Trophoblast cell (in vitro differentiated cells and primary cell): ENCODE data around the gene TBCCD1.
"Not testable (repeated sequence)": the region's sequence is repeated elsewhere in the genome, so short reads cannot be mapped to it uniquely, and the experiment has no call there.

Source experiments
- DNase-seq, 2 donors: peaks; one replicate each; pipeline ENCODE4 v3.0.0-alpha.2; 2016
- H2AFZ ChIP-seq: 2 replicates; pipeline ENCODE4 v1.6.1; 2013; ENCODE audit warnings: low read length, moderate library complexity, mild to moderate bottlenecking; ENCODE audit not compliant: insufficient read depth, poor library complexity
- H2AK5ac ChIP-seq: 2 replicates; pipeline ENCODE4 v1.6.1; 2013; ENCODE audit warnings: mild to moderate bottlenecking, low read length
- H2BK120ac ChIP-seq: 2 replicates; pipeline ENCODE4 v1.6.1; 2013; ENCODE audit warnings: low read length, mild to moderate bottlenecking, moderate library complexity; ENCODE audit not compliant: insufficient read depth, poor library complexity
- H2BK12ac ChIP-seq: 2 replicates; pipeline ENCODE4 v1.6.1; 2013; ENCODE audit warnings: mild to moderate bottlenecking, low read length, moderate library complexity
- H2BK5ac ChIP-seq: 2 replicates; pipeline ENCODE4 v1.6.1; 2013; ENCODE audit warnings: low read length, low read depth, moderate library complexity, mild to moderate bottlenecking; ENCODE audit not compliant: poor library complexity
- H3K14ac ChIP-seq: 2 replicates; pipeline ENCODE4 v1.6.1; 2013; ENCODE audit warnings: mild to moderate bottlenecking, low read length
- H3K18ac ChIP-seq: 2 replicates; pipeline ENCODE4 v1.6.1; 2013; ENCODE audit warnings: mild to moderate bottlenecking, low read length
- H3K23ac ChIP-seq: 2 replicates; pipeline ENCODE4 v1.6.1; 2013; ENCODE audit warnings: low read length
- H3K27ac ChIP-seq: 2 replicates; pipeline ENCODE4 v1.5.1; 2013; ENCODE audit warnings: low read depth, mild to moderate bottlenecking, inconsistent platforms, low read length, moderate library complexity
- H3K27me3 ChIP-seq: 2 replicates; pipeline ENCODE4 v1.6.1; 2013; ENCODE audit warnings: inconsistent platforms, mild to moderate bottlenecking, low read length, moderate library complexity; ENCODE audit not compliant: insufficient read depth
- H3K36me3 ChIP-seq, 2 experiments: 1 replicate in 1 of 2; 2 replicates in 1 of 2; pipeline ENCODE4 v1.6.1; 2013; ENCODE audit warnings: low read length in 2 of 2, mild to moderate bottlenecking in 2 of 2, moderate library complexity in 1 of 2; ENCODE audit not compliant: insufficient read depth in 2 of 2, control insufficient read depth in 1 of 2
- H3K4ac ChIP-seq: 2 replicates; pipeline ENCODE4 v1.6.1; 2013; ENCODE audit warnings: low read depth, mild to moderate bottlenecking, low read length, moderate library complexity
- H3K4me1 ChIP-seq, 2 experiments: 1 replicate in 1 of 2; 2 replicates in 1 of 2; pipeline ENCODE4 v1.6.1; 2013; ENCODE audit warnings: low read length in 2 of 2, mild to moderate bottlenecking in 2 of 2, moderate library complexity in 1 of 2; ENCODE audit not compliant: insufficient read depth in 2 of 2, control insufficient read depth in 1 of 2
- H3K4me2 ChIP-seq: 2 replicates; pipeline ENCODE4 v1.6.1; 2013; ENCODE audit warnings: inconsistent platforms, mild to moderate bottlenecking, low read length, moderate library complexity
- H3K4me3 ChIP-seq: 2 replicates; pipeline ENCODE4 v1.5.1; 2013; ENCODE audit warnings: mild to moderate bottlenecking, low read depth, low read length, inconsistent platforms
- H3K79me1 ChIP-seq: one replicate; pipeline ENCODE4 v1.6.1; 2013; ENCODE audit warnings: low read length
- H3K79me2 ChIP-seq: 2 replicates; pipeline ENCODE4 v1.6.1; 2013; ENCODE audit warnings: low read length, mild to moderate bottlenecking; ENCODE audit not compliant: control insufficient read depth, insufficient read depth, poor library complexity
- H3K9ac ChIP-seq: 2 replicates; pipeline ENCODE4 v1.6.1; 2013; ENCODE audit warnings: mild to moderate bottlenecking, low read length
- H3K9me3 ChIP-seq: 2 replicates; pipeline ENCODE4 v1.6.1; 2013; ENCODE audit warnings: low read depth, mild to moderate bottlenecking, control low read depth, inconsistent platforms, low read length; ENCODE audit not compliant: insufficient read depth
- H4K12ac ChIP-seq: 2 replicates; pipeline ENCODE4 v1.6.1; 2013; ENCODE audit warnings: low read depth, mild to moderate bottlenecking, low read length, moderate library complexity
- H4K8ac ChIP-seq: 2 replicates; pipeline ENCODE4 v1.6.1; 2013; ENCODE audit warnings: low read depth, mild to moderate bottlenecking, low read length, moderate library complexity
- H4K91ac ChIP-seq: one replicate; pipeline ENCODE4 v1.6.1; 2013; ENCODE audit warnings: low read depth, mild to moderate bottlenecking, low read length, moderate library complexity
- WGBS: extraction: QIAGEN DNeasy Blood & Tissue Kit; methylation state at CpG from one replicate; pipeline ENCODE4 v1.1.7; 2013; ENCODE audit warnings: missing lambda C conversion rate; ENCODE audit not compliant: insufficient read length, insufficient coverage; ENCODE audit errors: extremely low coverage; 5-methylcytosine and 5-hydroxymethylcytosine counted together

The TBCCD1 gene

GRCh38 chr3:186588632-186589031 lies 21.5 kb upstream of the TBCCD1 start:
- H3K23ac ChIP-seq = no peak overlapping the region
- no peaks in the 10 kb centered on the region for H3K79me1 ChIP-seq
- no CpG with 5 or more reads among the region's 2 CpGs for WGBS
- no peak overlapping the region for H2AK5ac ChIP-seq
- H4K12ac ChIP-seq = no peak overlapping the region
- H3K9me3 ChIP-seq = no peaks in the 10 kb centered on the region
- no peak overlapping the region for H2BK120ac ChIP-seq
- no peak overlapping the region for H2BK12ac ChIP-seq
- H3K4me2 ChIP-seq = no peak overlapping the region
- no peak overlapping the region for H2BK5ac ChIP-seq
- H3K4ac ChIP-seq = no peak overlapping the region
- no peak overlapping the region for H4K91ac ChIP-seq
- H3K4me3 ChIP-seq = no peak overlapping the region
- H3K79me2 ChIP-seq = no peaks in the 10 kb centered on the region
- no peak overlapping the region for H3K9ac ChIP-seq
- H4K8ac ChIP-seq = no peak overlapping the region
- DNase-seq = peak; percentile 71 to 90
- no peak overlapping the region for H3K27ac ChIP-seq
- H2AFZ ChIP-seq = no peak overlapping the region
- H3K18ac ChIP-seq = no peak overlapping the region
- no peaks in the 10 kb centered on the region for H3K27me3 ChIP-seq
- no peak overlapping the region for H3K14ac ChIP-seq
- peaks cover 0 to 2% of the 10 kb centered on the region in 2 experiments for H3K4me1 ChIP-seq
- peaks cover 0 to 12% of the 10 kb centered on the region in 2 experiments for H3K36me3 ChIP-seq

- H4K12ac ChIP-seq = no peak overlapping the region
- no peak overlapping the region for H3K18ac ChIP-seq
These were observed 20.0 kb upstream of the TBCCD1 start for GRCh38 chr3:186587183-186587582.

GRCh38 chr3:186586245-186586644 lies 19.1 kb upstream of the TBCCD1 start:
- peak; percentile 51 to 76 for DNase-seq

More at GRCh38 chr3:186587183-186587582, 20.0 kb upstream of the TBCCD1 start:
- Histone ChIP-seq H2AFZ (no peak overlapping the region), H2BK5ac (no peak overlapping the region), H3K14ac (no peak overlapping the region), H3K79me2 (no peaks in the 10 kb centered on the region), H3K4me2 (no peak overlapping the region), H3K9me3 (no peaks in the 10 kb centered on the region), H3K23ac (no peak overlapping the region), H3K27ac (no peak overlapping the region), H3K27me3 (no peaks in the 10 kb centered on the region), H3K79me1 (no peaks in the 10 kb centered on the region), H2BK120ac (no peak overlapping the region), H3K4ac (no peak overlapping the region), H3K4me3 (no peak overlapping the region), H3K9ac (no peak overlapping the region), H3K4me1 (peaks cover 0 to 2% of the 10 kb centered on the region in 2 experiments), H2AK5ac (no peak overlapping the region), H2BK12ac (no peak overlapping the region), H4K8ac (no peak overlapping the region), H4K91ac (no peak overlapping the region), H3K36me3 (peaks cover 0 to 21% of the 10 kb centered on the region in 2 experiments)
- no peak for DNase-seq

GRCh38 chr3:186583831-186584230 lies 16.7 kb upstream of the TBCCD1 start:
- H3K9me3 ChIP-seq = no peaks in the 10 kb centered on the region
- no peak overlapping the region for H3K4me3 ChIP-seq
- DNase-seq = no peak
- H3K27ac ChIP-seq = no peak overlapping the region
- H3K4me1 ChIP-seq = peaks cover 0 to 2% of the 10 kb centered on the region in 2 experiments
- WGBS = no CpG with 5 or more reads among the region's 5 CpGs
- no peak overlapping the region for H4K12ac ChIP-seq
- H4K8ac ChIP-seq = no peak overlapping the region
- H3K36me3 ChIP-seq = peaks cover 5 to 30% of the 10 kb centered on the region in 2 experiments
- no peak overlapping the region for H2BK12ac ChIP-seq
- no peak overlapping the region for H4K91ac ChIP-seq
- no peaks in the 10 kb centered on the region for H3K79me1 ChIP-seq
- no peaks in the 10 kb centered on the region for H3K27me3 ChIP-seq
- no peaks in the 10 kb centered on the region for H3K79me2 ChIP-seq
- no peak overlapping the region for H2BK120ac ChIP-seq
- H3K23ac ChIP-seq = no peak overlapping the region
- H3K4ac ChIP-seq = no peak overlapping the region
- H2AFZ ChIP-seq = no peak overlapping the region
- H2AK5ac ChIP-seq = no peak overlapping the region
- H3K14ac ChIP-seq = no peak overlapping the region
- H3K4me2 ChIP-seq = no peak overlapping the region
- no peak overlapping the region for H3K18ac ChIP-seq
- no peak overlapping the region for H2BK5ac ChIP-seq
- no peak overlapping the region for H3K9ac ChIP-seq

More at GRCh38 chr3:186586245-186586644, 19.1 kb upstream of the TBCCD1 start:
- not testable (repeated sequence) for H3K4ac ChIP-seq, H3K4me1 ChIP-seq, H3K79me1 ChIP-seq, H3K79me2 ChIP-seq, H2BK120ac ChIP-seq, H3K9ac ChIP-seq, H3K4me2 ChIP-seq, H2BK12ac ChIP-seq, H4K12ac ChIP-seq, H3K4me3 ChIP-seq, H3K18ac ChIP-seq, H3K9me3 ChIP-seq, H3K23ac ChIP-seq, H3K14ac ChIP-seq, H4K91ac ChIP-seq, H2BK5ac ChIP-seq, H2AK5ac ChIP-seq, H3K27ac ChIP-seq, H4K8ac ChIP-seq, H2AFZ ChIP-seq, H3K27me3 ChIP-seq
- WGBS = no CpG with 5 or more reads among the region's 9 CpGs
- peaks cover 1 to 23% of the 10 kb centered on the region in 2 experiments for H3K36me3 ChIP-seq
